ENCODE data around the gene RANGAP1. TPM values are rescaled to one million over a fixed set of nuclear protein-coding genes. Genes with fewer than 3 reads are reported as not detected.

RANGAP1 gene
- total and polyA plus RNA-seq, 2 of the 13 experiments (the other 11 are each of a cell fraction or from before 2014, with no cell fraction given) = 51.8 to 83.9 TPM

DNA sequence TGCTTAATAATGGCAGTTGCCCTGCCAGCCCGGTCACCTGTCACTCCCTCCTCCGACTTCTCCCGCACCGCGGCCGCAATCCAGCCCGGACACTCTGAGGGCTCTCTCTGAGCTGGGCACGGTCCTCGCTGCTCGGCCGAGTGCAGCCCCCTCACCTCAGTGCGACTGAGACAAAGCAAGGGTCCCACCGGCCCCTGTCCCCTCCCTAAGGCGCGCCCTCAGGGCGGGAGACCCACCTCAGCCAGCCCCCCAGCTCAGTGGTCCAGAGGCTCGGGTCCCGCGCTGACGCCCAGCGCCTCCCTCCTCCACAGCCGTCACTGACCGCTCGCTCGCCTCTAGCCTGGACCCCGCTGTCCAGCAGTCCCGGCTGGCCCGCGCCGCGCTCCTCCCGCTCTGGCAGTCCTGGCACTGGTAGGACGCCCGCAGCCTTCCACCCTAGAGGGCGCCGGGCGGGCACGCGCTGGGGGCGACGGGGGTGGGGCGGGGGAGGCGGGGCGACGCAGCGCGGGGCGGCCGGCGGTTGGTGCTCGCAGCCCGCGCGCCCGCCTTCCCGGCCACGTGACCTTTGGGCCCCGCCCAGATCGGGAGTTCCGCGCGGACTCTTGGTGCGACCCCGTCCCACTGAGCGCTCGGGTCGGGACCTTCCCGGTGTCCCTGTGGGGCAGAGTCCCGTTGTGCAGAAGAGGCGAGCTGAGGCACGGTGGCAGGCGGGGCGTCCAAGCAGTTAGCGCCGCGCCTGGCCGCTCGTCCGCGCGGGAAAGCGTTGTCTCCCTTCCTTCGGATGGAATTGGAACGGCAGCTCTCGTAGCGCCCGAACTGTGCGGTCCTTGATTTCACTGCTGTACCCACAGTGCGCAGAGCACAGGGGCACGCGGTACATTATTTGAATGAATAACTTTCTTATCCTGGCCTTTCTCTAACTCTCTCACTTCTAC is 88.7 kb downstream of the RANGAP1 start (continued):
- TF ChIP-seq PCBP1 (IDR thresholded peaks at IDR 0.05; ENCODE audit: borderline replicate concordance, low read depth, low read length) (no peak), KAT7 (CRISPR knock-in tag; IDR thresholded peaks at IDR 0.05; ENCODE audit: borderline replicate concordance) (no peak), TCF7 (IDR thresholded peaks at IDR 0.05; ENCODE audit: low read depth) (no peak), ZNF33B (CRISPR knock-in tag; IDR thresholded peaks at IDR 0.05) (no peak), ZKSCAN8 (CRISPR knock-in tag; IDR thresholded peaks at IDR 0.05; ENCODE audit: borderline replicate concordance) (no peak), SSRP1 (CRISPR knock-in tag; IDR thresholded peaks at IDR 0.05) (no peak), ZC3H13 (CRISPR knock-in tag; IDR thresholded peaks at IDR 0.05) (no peak), SKI (IDR thresholded peaks at IDR 0.05; ENCODE audit: partially characterized antibody) (no peak), ZNF260 (CRISPR knock-in tag; IDR thresholded peaks at IDR 0.05; ENCODE audit: borderline replicate concordance, low read depth) (no peak), PRPF4 (IDR thresholded peaks at IDR 0.05; ENCODE audit: low read depth, low read length, poor library complexity, severe bottlenecking) (no peak), REL (CRISPR knock-in tag; conservative IDR thresholded peaks at IDR 0.05) (peak; percentile 77), NR3C1 (CRISPR knock-in tag; IDR thresholded peaks at IDR 0.05) (no peak), ZNF274 (CRISPR knock-in tag; IDR thresholded peaks at IDR 0.05) (no peak), AGO1 (IDR thresholded peaks at IDR 0.05; ENCODE audit: low read depth, low read length, poor library complexity, severe bottlenecking) (no peak), ZNF12 (CRISPR knock-in tag; IDR thresholded peaks at IDR 0.05) (0 out of 2 replicates have a peak, but pooled peaks have one; percentile 57), JUN (CRISPR knock-in tag; IDR thresholded peaks at IDR 0.05) (no peak), ZNF530 (CRISPR knock-in tag; IDR thresholded peaks at IDR 0.05; ENCODE audit: low read depth) (no peak), SRF (IDR thresholded peaks at IDR 0.05; ENCODE audit: low read depth, low read length) (no peak), NCOR1 (IDR thresholded peaks at IDR 0.05; ENCODE audit: borderline replicate concordance, low read length) (no peak), ZNF703 (CRISPR knock-in tag; IDR thresholded peaks at IDR 0.05; ENCODE audit: borderline replicate concordance) (no peak)
- TF ChIP-seq, protein P1, sequence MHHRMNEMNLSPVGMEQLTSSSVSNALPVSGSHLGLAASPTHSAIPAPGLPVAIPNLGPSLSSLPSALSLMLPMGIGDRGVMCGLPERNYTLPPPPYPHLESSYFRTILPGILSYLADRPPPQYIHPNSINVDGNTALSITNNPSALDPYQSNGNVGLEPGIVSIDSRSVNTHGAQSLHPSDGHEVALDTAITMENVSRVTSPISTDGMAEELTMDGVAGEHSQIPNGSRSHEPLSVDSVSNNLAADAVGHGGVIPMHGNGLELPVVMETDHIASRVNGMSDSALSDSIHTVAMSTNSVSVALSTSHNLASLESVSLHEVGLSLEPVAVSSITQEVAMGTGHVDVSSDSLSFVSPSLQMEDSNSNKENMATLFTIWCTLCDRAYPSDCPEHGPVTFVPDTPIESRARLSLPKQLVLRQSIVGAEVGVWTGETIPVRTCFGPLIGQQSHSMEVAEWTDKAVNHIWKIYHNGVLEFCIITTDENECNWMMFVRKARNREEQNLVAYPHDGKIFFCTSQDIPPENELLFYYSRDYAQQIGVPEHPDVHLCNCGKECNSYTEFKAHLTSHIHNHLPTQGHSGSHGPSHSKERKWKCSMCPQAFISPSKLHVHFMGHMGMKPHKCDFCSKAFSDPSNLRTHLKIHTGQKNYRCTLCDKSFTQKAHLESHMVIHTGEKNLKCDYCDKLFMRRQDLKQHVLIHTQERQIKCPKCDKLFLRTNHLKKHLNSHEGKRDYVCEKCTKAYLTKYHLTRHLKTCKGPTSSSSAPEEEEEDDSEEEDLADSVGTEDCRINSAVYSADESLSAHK (CRISPR knock-in tag; IDR thresholded peaks at IDR 0.05; ENCODE audit: borderline replicate concordance) = no peak
- TF ChIP-seq, protein P2, sequence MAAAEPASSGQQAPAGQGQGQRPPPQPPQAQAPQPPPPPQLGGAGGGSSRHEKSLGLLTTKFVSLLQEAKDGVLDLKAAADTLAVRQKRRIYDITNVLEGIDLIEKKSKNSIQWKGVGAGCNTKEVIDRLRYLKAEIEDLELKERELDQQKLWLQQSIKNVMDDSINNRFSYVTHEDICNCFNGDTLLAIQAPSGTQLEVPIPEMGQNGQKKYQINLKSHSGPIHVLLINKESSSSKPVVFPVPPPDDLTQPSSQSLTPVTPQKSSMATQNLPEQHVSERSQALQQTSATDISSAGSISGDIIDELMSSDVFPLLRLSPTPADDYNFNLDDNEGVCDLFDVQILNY (CRISPR knock-in tag; conservative IDR thresholded peaks at IDR 0.05) = no peak
- TF ChIP-seq, protein P3, sequence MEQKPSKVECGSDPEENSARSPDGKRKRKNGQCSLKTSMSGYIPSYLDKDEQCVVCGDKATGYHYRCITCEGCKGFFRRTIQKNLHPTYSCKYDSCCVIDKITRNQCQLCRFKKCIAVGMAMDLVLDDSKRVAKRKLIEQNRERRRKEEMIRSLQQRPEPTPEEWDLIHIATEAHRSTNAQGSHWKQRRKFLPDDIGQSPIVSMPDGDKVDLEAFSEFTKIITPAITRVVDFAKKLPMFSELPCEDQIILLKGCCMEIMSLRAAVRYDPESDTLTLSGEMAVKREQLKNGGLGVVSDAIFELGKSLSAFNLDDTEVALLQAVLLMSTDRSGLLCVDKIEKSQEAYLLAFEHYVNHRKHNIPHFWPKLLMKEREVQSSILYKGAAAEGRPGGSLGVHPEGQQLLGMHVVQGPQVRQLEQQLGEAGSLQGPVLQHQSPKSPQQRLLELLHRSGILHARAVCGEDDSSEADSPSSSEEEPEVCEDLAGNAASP (CRISPR knock-in tag; IDR thresholded peaks at IDR 0.05; ENCODE audit: borderline replicate concordance) = no peak
- TF ChIP-seq, protein P4, sequence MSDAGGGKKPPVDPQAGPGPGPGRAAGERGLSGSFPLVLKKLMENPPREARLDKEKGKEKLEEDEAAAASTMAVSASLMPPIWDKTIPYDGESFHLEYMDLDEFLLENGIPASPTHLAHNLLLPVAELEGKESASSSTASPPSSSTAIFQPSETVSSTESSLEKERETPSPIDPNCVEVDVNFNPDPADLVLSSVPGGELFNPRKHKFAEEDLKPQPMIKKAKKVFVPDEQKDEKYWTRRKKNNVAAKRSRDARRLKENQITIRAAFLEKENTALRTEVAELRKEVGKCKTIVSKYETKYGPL (CRISPR knock-in tag; IDR thresholded peaks at IDR 0.05) = no peak
